Tibial nerve (tissue), 3 donors: ENCODE measurements around the gene UCN3.

Experiments used
- POLR2A ChIP-seq, 2 donors: fragments of 450-650 bp; IDR thresholded peaks; one replicate each; pipeline ENCODE4 v1.6.1; 2017; ENCODE audit warnings: antibody characterized with exemption in 2 of 2, mild to moderate bottlenecking in 2 of 2, moderate library complexity in 2 of 2
- TF ChIP-seq, protein P1 (sequence below), 5 experiments: fragments of 200-600 bp in 3 of 5; fragments of 450-650 bp in 2 of 5; sonication (generic) in 3 of 5; IDR thresholded peaks; one replicate each; pipeline ENCODE4 v1.5.1; 2016 to 2019; ENCODE audit warnings: antibody characterized with exemption in 5 of 5, mild to moderate bottlenecking in 3 of 5, moderate library complexity in 2 of 5

DNA sequence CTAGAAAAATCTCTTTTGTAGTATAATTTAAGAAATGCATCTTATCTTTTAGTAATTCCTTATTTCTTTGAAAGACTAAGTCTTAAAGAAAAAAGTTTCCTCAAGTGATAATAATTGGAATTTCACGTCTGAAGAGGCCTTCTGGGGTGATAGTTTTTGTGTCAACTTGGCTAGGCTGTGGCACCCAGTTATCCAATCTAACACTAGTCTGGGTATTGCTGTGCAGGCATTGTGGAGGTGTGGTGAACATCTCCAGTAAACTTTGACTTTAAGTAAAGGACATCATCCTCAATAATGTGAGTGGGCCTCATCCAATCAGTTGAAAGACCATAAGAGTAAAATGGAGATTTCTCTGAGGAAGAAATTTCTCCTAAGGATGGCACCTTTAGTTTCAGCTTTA lies 42.2 kb downstream of the UCN3 start:
- TF ChIP-seq, protein P1, sequence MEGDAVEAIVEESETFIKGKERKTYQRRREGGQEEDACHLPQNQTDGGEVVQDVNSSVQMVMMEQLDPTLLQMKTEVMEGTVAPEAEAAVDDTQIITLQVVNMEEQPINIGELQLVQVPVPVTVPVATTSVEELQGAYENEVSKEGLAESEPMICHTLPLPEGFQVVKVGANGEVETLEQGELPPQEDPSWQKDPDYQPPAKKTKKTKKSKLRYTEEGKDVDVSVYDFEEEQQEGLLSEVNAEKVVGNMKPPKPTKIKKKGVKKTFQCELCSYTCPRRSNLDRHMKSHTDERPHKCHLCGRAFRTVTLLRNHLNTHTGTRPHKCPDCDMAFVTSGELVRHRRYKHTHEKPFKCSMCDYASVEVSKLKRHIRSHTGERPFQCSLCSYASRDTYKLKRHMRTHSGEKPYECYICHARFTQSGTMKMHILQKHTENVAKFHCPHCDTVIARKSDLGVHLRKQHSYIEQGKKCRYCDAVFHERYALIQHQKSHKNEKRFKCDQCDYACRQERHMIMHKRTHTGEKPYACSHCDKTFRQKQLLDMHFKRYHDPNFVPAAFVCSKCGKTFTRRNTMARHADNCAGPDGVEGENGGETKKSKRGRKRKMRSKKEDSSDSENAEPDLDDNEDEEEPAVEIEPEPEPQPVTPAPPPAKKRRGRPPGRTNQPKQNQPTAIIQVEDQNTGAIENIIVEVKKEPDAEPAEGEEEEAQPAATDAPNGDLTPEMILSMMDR (IDR thresholded peaks at IDR 0.05): no peak
- TF ChIP-seq POLR2A (IDR thresholded peaks at IDR 0.05): no peak
